HG02571 (cell line): ENCODE results near the gene UBE2N.
A peak's percentile ranks its signal among the peaks of the same experiment; 100 is the strongest.
"Not testable (repeated sequence)": the region's sequence is repeated elsewhere in the genome, so short reads cannot be mapped to it uniquely, and the experiment has no call there.

Source experiments
- ATAC-seq: cut with Tn5 transposase; IDR thresholded peaks from one replicate; pipeline ENCODE4 v1.9.1; 2021; ENCODE audit warnings: mild to moderate bottlenecking, moderate library complexity; ENCODE audit not compliant: unreplicated experiment

UBE2N gene

GRCh38 chr12:93415723-93416464, 25.9 kb downstream of the UBE2N start:
- ATAC-seq = no peak

GRCh38 chr12:93413064-93413463, 28.7 kb downstream of the UBE2N start:
- ATAC-seq = no peak

GRCh38 chr12:93412396-93412795, 29.4 kb downstream of the UBE2N start:
- not testable (repeated sequence) for ATAC-seq

- ATAC-seq = not testable (repeated sequence)
These were observed 30.7 kb downstream of the UBE2N start for GRCh38 chr12:93411060-93411459.

GRCh38 chr12:93409343-93410187, 32.2 kb downstream of the UBE2N start:
- ATAC-seq = not testable (repeated sequence)

GRCh38 chr12:93408813-93409212, 32.9 kb downstream of the UBE2N start:
- no peak for ATAC-seq

GRCh38 chr12:93407963-93408283, 33.8 kb downstream of the UBE2N start:
- ATAC-seq = no peak

GRCh38 chr12:93407054-93407962, 34.4 kb downstream of the UBE2N start:
- no peak for ATAC-seq

- ATAC-seq = no peak
These were observed 36.5 kb downstream of the UBE2N start for GRCh38 chr12:93404961-93405849.

- ATAC-seq = no peak
These were observed 37.6 kb downstream of the UBE2N start for GRCh38 chr12:93403988-93404803.

- ATAC-seq = no peak
These were observed 39.1 kb downstream of the UBE2N start for GRCh38 chr12:93402333-93403311.

- peak; percentile 91 for ATAC-seq
These were observed 42.4 kb downstream of the UBE2N start for GRCh38 chr12:93399183-93399863.

GRCh38 chr12:93397412-93397811, 44.3 kb downstream of the UBE2N start:
- no peak for ATAC-seq

GRCh38 chr12:93393425-93393824, 48.3 kb downstream of the UBE2N start:
- ATAC-seq = no peak

- ATAC-seq = no peak
These were observed 51.0 kb downstream of the UBE2N start for GRCh38 chr12:93390549-93391297.

GRCh38 chr12:93390031-93390430, 51.7 kb downstream of the UBE2N start:
- ATAC-seq = no peak

GRCh38 chr12:93387780-93388179, 54.0 kb downstream of the UBE2N start:
- no peak for ATAC-seq
